Esophagus squamous epithelium (tissue), 4 donors: ENCODE results near the gene OR1J1.

ENCODE experiments used
- CTCF ChIP-seq, 6 experiments: fragments of 450-650 bp in 4 of 6; fragments of 200-600 bp in 2 of 6; sonication (generic) in 2 of 6; IDR thresholded peaks; one replicate each; pipeline ENCODE4 v1.5.1; 2016 to 2019; ENCODE audit warnings: antibody characterized with exemption in 6 of 6, mild to moderate bottlenecking in 4 of 6, moderate library complexity in 4 of 6
- POLR2A ChIP-seq, 4 donors: fragments of 450-650 bp; IDR thresholded peaks; one replicate each; pipeline ENCODE4 v1.6.1; 2017; ENCODE audit warnings: antibody characterized with exemption in 4 of 4, mild to moderate bottlenecking in 4 of 4, moderate library complexity in 3 of 4

- TF ChIP-seq CTCF (IDR thresholded peaks at IDR 0.05) (no peak), POLR2A (IDR thresholded peaks at IDR 0.05) (no peak)
These were observed 24.0 kb downstream of the OR1J1 start for GRCh38 chr9:122453677-122454135.
